Spinal cord (tissue), 10 donors: Measurements from ENCODE around the gene FIBP. TPM values are rescaled to one million over a fixed set of nuclear protein-coding genes. Genes with fewer than 3 reads are reported as not detected.

Source experiments
- DNase-seq, 6 donors: peaks; one replicate each; pipeline versions ENCODE4 v3.0.0 to v3.0.0-alpha.2; 2013 to 2015; ENCODE audit warnings: low spot score in 6 of 6, low read depth in 4 of 6
- H3K27ac ChIP-seq: one replicate; pipeline ENCODE4 v1.5.1; 2013; ENCODE audit warnings: low read depth, low read length, control low read depth
- H3K27me3 ChIP-seq: one replicate; pipeline ENCODE4 v1.6.1; 2013; ENCODE audit warnings: low read length; ENCODE audit not compliant: control insufficient read depth, insufficient read depth
- H3K36me3 ChIP-seq: one replicate; pipeline ENCODE4 v1.6.1; 2013; ENCODE audit warnings: low read length; ENCODE audit not compliant: control insufficient read depth, insufficient read depth
- H3K4me1 ChIP-seq: one replicate; pipeline ENCODE4 v1.6.1; 2013; ENCODE audit warnings: low read length; ENCODE audit not compliant: control insufficient read depth, insufficient read depth
- H3K4me3 ChIP-seq: one replicate; pipeline ENCODE4 v1.5.1; 2013; ENCODE audit warnings: low read depth, low read length, control low read depth
- H3K9me3 ChIP-seq: one replicate; pipeline ENCODE4 v1.6.1; 2013; ENCODE audit warnings: low read length; ENCODE audit not compliant: control insufficient read depth, insufficient read depth
- WGBS: methylation state at CpG from one replicate; pipeline ENCODE4 v1.1.5; 2013; ENCODE audit warnings: missing lambda C conversion rate; ENCODE audit not compliant: insufficient coverage; 5-methylcytosine and 5-hydroxymethylcytosine counted together
- polyA plus RNA-seq, 2 donors: library from polyadenylated mRNA; unstranded; fragments of 120-200 nt; gene quantifications; one replicate each; pipeline ENCODE4 v1.2.1, GENCODE V29; 2013; ENCODE audit not compliant: insufficient read length in 2 of 2
- total RNA-seq, 2 donors: library from RNA; depleted of rRNA in 1 of 2; stranded (reverse); fragments of 120-200 nt in 1 of 2; fragments of >200 nt in 1 of 2; gene quantifications; one replicate each; pipeline versions ENCODE4 v1.2.3 to v1.2.4, GENCODE V29; 2013 to 2014
- donor health status: healthy.

FIBP gene
- total and polyA plus RNA-seq, 4 donors, result 79.4 to 158 (median 141) TPM

- H3K27me3 ChIP-seq, result no peaks in the 10 kb centered on the region
- 91% methylated on average over 10 of the region's 10 CpGs for WGBS
Observed at GRCh38 chr11:65921876-65922275, 33.6 kb upstream of the FIBP start.

GRCh38 chr11:65921033-65921555 lies 32.8 kb upstream of the FIBP start:
- H3K4me1 ChIP-seq, result peaks cover 37% of the 10 kb centered on the region
- no peak overlapping the region for H3K4me3 ChIP-seq
- H3K9me3 ChIP-seq, result no peaks in the 10 kb centered on the region
- no peak overlapping the region for H3K27ac ChIP-seq
- 85% methylated on average over 9 of the region's 12 CpGs for WGBS
- H3K36me3 ChIP-seq, result peaks cover 57% of the 10 kb centered on the region
- no peaks in the 10 kb centered on the region for H3K27me3 ChIP-seq
- DNase-seq, result no peak

More at GRCh38 chr11:65921876-65922275, 33.6 kb upstream of the FIBP start:
- H3K4me3 ChIP-seq, result no peak overlapping the region
- no peak for DNase-seq
- no peaks in the 10 kb centered on the region for H3K9me3 ChIP-seq
- H3K36me3 ChIP-seq, result peaks cover 57% of the 10 kb centered on the region
- peaks cover 32% of the 10 kb centered on the region for H3K4me1 ChIP-seq
- H3K27ac ChIP-seq, result no peak overlapping the region

GRCh38 chr11:65920372-65920802 lies 32.1 kb upstream of the FIBP start:
- Histone ChIP-seq H3K4me1 (peaks cover 45% of the 10 kb centered on the region), H3K27ac (no peak overlapping the region), H3K4me3 (peak overlapping the region; percentile 70), H3K9me3 (no peaks in the 10 kb centered on the region), H3K27me3 (no peaks in the 10 kb centered on the region), H3K36me3 (peaks cover 62% of the 10 kb centered on the region)
- no peak for DNase-seq
- 73% methylated on average over 14 of the region's 15 CpGs for WGBS

- under 1% methylated on average over 43 of the region's 60 CpGs for WGBS
- no peaks in the 10 kb centered on the region for H3K9me3 ChIP-seq
- H3K4me3 ChIP-seq, result peak overlapping the region; percentile 70
- H3K27ac ChIP-seq, result peak overlapping the region; percentile 47
- H3K4me1 ChIP-seq, result peaks cover 49% of the 10 kb centered on the region
- H3K36me3 ChIP-seq, result peaks cover 62% of the 10 kb centered on the region
- H3K27me3 ChIP-seq, result no peaks in the 10 kb centered on the region
- DNase-seq, result peak in 1 of 6 donors; percentile 17
Observed at GRCh38 chr11:65919573-65920371, 31.5 kb upstream of the FIBP start.

- DNase-seq, result peak; percentile 82 to 99 (median 96)
- H3K27ac ChIP-seq, result peak within 1 kb of the TSS; percentile 71
- H3K27me3 ChIP-seq, result no peaks in the 10 kb centered on the region
- no peaks in the 10 kb centered on the region for H3K9me3 ChIP-seq
- peaks cover 55% of the 10 kb centered on the region for H3K36me3 ChIP-seq
- peaks cover 49% of the 10 kb centered on the region for H3K4me1 ChIP-seq
- WGBS, result under 1% methylated on average over 59 of the region's 59 CpGs
- H3K4me3 ChIP-seq, result peak within 1 kb of the TSS; percentile 89
Observed at GRCh38 chr11:65919141-65919572, 30.9 kb upstream of the FIBP start, which contains the start of gene DRAP1. Gene DRAP1 (plus strand): TSS chr11:65919426. CDS start chr11:65919502, 76 bp downstream.

- Histone ChIP-seq H3K4me1 (peaks cover 49% of the 10 kb centered on the region), H3K4me3 (peak within 1 kb of the TSS; percentile 89), H3K9me3 (no peaks in the 10 kb centered on the region), H3K36me3 (peaks cover 52% of the 10 kb centered on the region), H3K27me3 (no peaks in the 10 kb centered on the region), H3K27ac (peak within 1 kb of the TSS; percentile 71)
- WGBS, result 6% methylated on average over 69 of the region's 77 CpGs
- DNase-seq, result no peak
Observed at GRCh38 chr11:65918211-65919140, 30.2 kb upstream of the FIBP start, which contains the start of gene C11orf68. Gene C11orf68 (minus strand): TSS chr11:65919062. CDS start chr11:65919031, 31 bp downstream.

GRCh38 chr11:65917434-65918210 lies 29.4 kb upstream of the FIBP start:
- Histone ChIP-seq H3K36me3 (peaks cover 43% of the 10 kb centered on the region), H3K9me3 (no peaks in the 10 kb centered on the region), H3K4me3 (peak overlapping the region; percentile 89), H3K27ac (peak overlapping the region; percentile 71), H3K27me3 (no peaks in the 10 kb centered on the region), H3K4me1 (peaks cover 49% of the 10 kb centered on the region)
- 90% methylated on average over 31 of the region's 35 CpGs for WGBS
- DNase-seq, result no peak

- H3K36me3 ChIP-seq, result peaks cover 38% of the 10 kb centered on the region
- H3K4me1 ChIP-seq, result peaks cover 51% of the 10 kb centered on the region
- H3K4me3 ChIP-seq, result no peak overlapping the region
- WGBS, result 88% methylated on average over 3 of the region's 3 CpGs
- H3K27ac ChIP-seq, result no peak overlapping the region
- no peaks in the 10 kb centered on the region for H3K9me3 ChIP-seq
- no peak for DNase-seq
- H3K27me3 ChIP-seq, result no peaks in the 10 kb centered on the region
Observed at GRCh38 chr11:65917077-65917433, 28.8 kb upstream of the FIBP start.

- no peak overlapping the region for H3K27ac ChIP-seq
- DNase-seq, result no peak
- no peak overlapping the region for H3K4me3 ChIP-seq
- H3K36me3 ChIP-seq, result peaks cover 32% of the 10 kb centered on the region
- 88% methylated on average over 5 of the region's 7 CpGs for WGBS
- H3K9me3 ChIP-seq, result no peaks in the 10 kb centered on the region
- H3K27me3 ChIP-seq, result no peaks in the 10 kb centered on the region
- peaks cover 57% of the 10 kb centered on the region for H3K4me1 ChIP-seq
Observed at GRCh38 chr11:65916391-65916790, 28.1 kb upstream of the FIBP start.
